ENCODE measurements around the gene ADA. TPM values are rescaled to one million over a fixed set of nuclear protein-coding genes. Genes with fewer than 3 reads are reported as not detected.

ADA gene
- total and polyA plus RNA-seq, 3 experiments from 2014 or later: 21.1 to 56.4 (median 21.3) TPM

- H3K4me3 Mint-ChIP-seq: no peak overlapping the region
- H3K4me3 ChIP-seq (ENCODE audit: low read length): no peak overlapping the region
Observed at GRCh38 chr20:44586289-44586911, 65.1 kb downstream of the ADA start.

GRCh38 chr20:44585057-44585963 is 66.2 kb downstream of the ADA start:
- ChIA-PET CTCF (no interaction called here), POLR2A (no interaction called here)
- no peaks in the 10 kb centered on the region for H3K4me1 ChIP-seq (ENCODE audit: insufficient read depth, low read length)
- no peaks in the 10 kb centered on the region for H3K9me3 Mint-ChIP-seq
- no peak overlapping the region for H3K27ac ChIP-seq (ENCODE audit: low read depth, low read length)
- no peaks in the 10 kb centered on the region for H3K36me3 Mint-ChIP-seq
- peaks cover 0 to 7% (median 0%) of the 10 kb centered on the region in 3 donors for H3K4me1 Mint-ChIP-seq
- H3K27me3 Mint-ChIP-seq: peaks cover 0 to 3% of the 10 kb centered on the region in 2 donors
- H3K4me3 Mint-ChIP-seq: no peak overlapping the region
- no peaks in the 10 kb centered on the region for H3K9me3 ChIP-seq (ENCODE audit: low read length)
- H3K4me3 ChIP-seq (ENCODE audit: low read length): no peak overlapping the region
- no peaks in the 10 kb centered on the region for H3K27me3 ChIP-seq (ENCODE audit: insufficient read depth, low read length, poor library complexity, severe bottlenecking)
- no peak for DNase-seq
- H3K27ac Mint-ChIP-seq: no peak overlapping the region
- H3K36me3 ChIP-seq (ENCODE audit: insufficient read depth, low read length): no peaks in the 10 kb centered on the region

More at GRCh38 chr20:44586289-44586911, 65.1 kb downstream of the ADA start:
- Histone ChIP-seq H3K27ac (ENCODE audit: low read depth, low read length) (no peak overlapping the region), H3K36me3 (ENCODE audit: insufficient read depth, low read length) (no peaks in the 10 kb centered on the region), H3K27me3 (ENCODE audit: insufficient read depth, low read length, poor library complexity, severe bottlenecking) (no peaks in the 10 kb centered on the region), H3K4me1 (ENCODE audit: insufficient read depth, low read length) (no peaks in the 10 kb centered on the region), H3K9me3 (ENCODE audit: low read length) (no peaks in the 10 kb centered on the region)
- no peaks in the 10 kb centered on the region for H3K9me3 Mint-ChIP-seq
- no peaks in the 10 kb centered on the region for H3K36me3 Mint-ChIP-seq
- ChIA-PET CTCF (no interaction called here), POLR2A (no interaction called here)
- H3K27me3 Mint-ChIP-seq: no peaks in the 10 kb centered on the region
- H3K27ac Mint-ChIP-seq: no peak overlapping the region
- no peaks in the 10 kb centered on the region for H3K4me1 Mint-ChIP-seq
- no peak for DNase-seq

- no peak overlapping the region for H3K27ac ChIP-seq (ENCODE audit: low read depth, low read length)
Observed at GRCh38 chr20:44584162-44584561, 67.3 kb downstream of the ADA start.

GRCh38 chr20:44583157-44583556 is 68.3 kb downstream of the ADA start:
- ChIA-PET POLR2A (no interaction called here), CTCF (interaction anchor here (0.6 kb wide), 1 partner anchor 71 kb away, joined by 3 read pairs; no protein-coding TSS in a partner anchor)
- Mint-ChIP-seq H3K36me3 (no peaks in the 10 kb centered on the region), H3K27ac (no peak overlapping the region), H3K4me1 (peaks cover 0 to 7% (median 0%) of the 10 kb centered on the region in 3 donors), H3K9me3 (no peaks in the 10 kb centered on the region), H3K27me3 (peaks cover 0 to 7% of the 10 kb centered on the region in 2 donors), H3K4me3 (no peak overlapping the region)
- Histone ChIP-seq H3K4me1 (ENCODE audit: insufficient read depth, low read length) (no peaks in the 10 kb centered on the region), H3K4me3 (ENCODE audit: low read length) (no peak overlapping the region), H3K36me3 (ENCODE audit: insufficient read depth, low read length) (no peaks in the 10 kb centered on the region), H3K27me3 (ENCODE audit: insufficient read depth, low read length, poor library complexity, severe bottlenecking) (no peaks in the 10 kb centered on the region), H3K9me3 (ENCODE audit: low read length) (no peaks in the 10 kb centered on the region), H3K27ac (ENCODE audit: low read depth, low read length) (no peak overlapping the region)
- DNase-seq: no peak

More at GRCh38 chr20:44584162-44584561, 67.3 kb downstream of the ADA start:
- Mint-ChIP-seq H3K4me1 (peaks cover 0 to 7% (median 0%) of the 10 kb centered on the region in 3 donors), H3K27me3 (peaks cover 0 to 3% of the 10 kb centered on the region in 2 donors), H3K9me3 (no peaks in the 10 kb centered on the region), H3K36me3 (no peaks in the 10 kb centered on the region), H3K27ac (no peak overlapping the region), H3K4me3 (no peak overlapping the region)
- DNase-seq: no peak
- POLR2A ChIA-PET: no interaction called here
- Histone ChIP-seq H3K27me3 (ENCODE audit: insufficient read depth, low read length, poor library complexity, severe bottlenecking) (no peaks in the 10 kb centered on the region), H3K9me3 (ENCODE audit: low read length) (no peaks in the 10 kb centered on the region), H3K36me3 (ENCODE audit: insufficient read depth, low read length) (no peaks in the 10 kb centered on the region), H3K4me1 (ENCODE audit: insufficient read depth, low read length) (no peaks in the 10 kb centered on the region), H3K4me3 (ENCODE audit: low read length) (no peak overlapping the region)
- CTCF ChIA-PET: no interaction called here

- no peaks in the 10 kb centered on the region for H3K9me3 Mint-ChIP-seq
- no peak within 1 kb of the TSS for H3K27ac ChIP-seq (ENCODE audit: low read depth, low read length)
- no peaks in the 10 kb centered on the region for H3K36me3 ChIP-seq (ENCODE audit: insufficient read depth, low read length)
- H3K36me3 Mint-ChIP-seq: no peaks in the 10 kb centered on the region
- H3K4me1 ChIP-seq (ENCODE audit: insufficient read depth, low read length): no peaks in the 10 kb centered on the region
- H3K4me3 ChIP-seq (ENCODE audit: low read length): no peak within 1 kb of the TSS
- H3K27ac Mint-ChIP-seq: peak within 1 kb of the TSS in 2 of 8 donors; percentile 48 to 83
- POLR2A ChIA-PET: no interaction called here
- CTCF ChIA-PET: interaction anchor here (0.6 kb wide), 1 partner anchor 71 kb away, joined by 3 read pairs; no protein-coding TSS in a partner anchor
- no peaks in the 10 kb centered on the region for H3K27me3 ChIP-seq (ENCODE audit: insufficient read depth, low read length, poor library complexity, severe bottlenecking)
- no peak for DNase-seq
- peaks cover 0 to 7% of the 10 kb centered on the region in 2 donors for H3K27me3 Mint-ChIP-seq
- no peaks in the 10 kb centered on the region for H3K9me3 ChIP-seq (ENCODE audit: low read length)
- H3K4me3 Mint-ChIP-seq: no peak within 1 kb of the TSS
- H3K4me1 Mint-ChIP-seq: peaks cover 0 to 7% (median under 1%) of the 10 kb centered on the region in 3 donors
Observed at GRCh38 chr20:44582311-44583025, 69.0 kb downstream of the ADA start, which contains the start of gene PKIG. Gene PKIG (plus strand): TSS chr20:44582579. CDS start chr20:44614557, 31,978 bp downstream.

- POLR2A ChIA-PET: no interaction called here
- no peak overlapping the region for H3K27ac Mint-ChIP-seq
- no peak overlapping the region for H3K4me3 ChIP-seq (ENCODE audit: low read length)
Observed at GRCh38 chr20:44581515-44581914, 70.0 kb downstream of the ADA start.

GRCh38 chr20:44580581-44581268 is 70.8 kb downstream of the ADA start:
- Histone ChIP-seq H3K27me3 (ENCODE audit: insufficient read depth, low read length, poor library complexity, severe bottlenecking) (no peaks in the 10 kb centered on the region), H3K4me1 (ENCODE audit: insufficient read depth, low read length) (no peaks in the 10 kb centered on the region), H3K36me3 (ENCODE audit: insufficient read depth, low read length) (no peaks in the 10 kb centered on the region), H3K27ac (ENCODE audit: low read depth, low read length) (no peak overlapping the region), H3K9me3 (ENCODE audit: low read length) (no peaks in the 10 kb centered on the region), H3K4me3 (ENCODE audit: low read length) (no peak overlapping the region)
- no peak for DNase-seq
- ChIA-PET CTCF (no interaction called here), POLR2A (no interaction called here)
- Mint-ChIP-seq H3K27me3 (peaks cover 0 to 7% of the 10 kb centered on the region in 2 donors), H3K4me3 (no peak overlapping the region), H3K9me3 (no peaks in the 10 kb centered on the region), H3K36me3 (no peaks in the 10 kb centered on the region), H3K27ac (peak overlapping the region in 1 of 8 donors; percentile 8), H3K4me1 (peaks cover 7 to 12% (median 11%) of the 10 kb centered on the region in 3 donors)

More at GRCh38 chr20:44581515-44581914, 70.0 kb downstream of the ADA start:
- Mint-ChIP-seq H3K27me3 (peaks cover 0 to 7% of the 10 kb centered on the region in 2 donors), H3K4me3 (no peak overlapping the region), H3K4me1 (peaks cover 3 to 7% (median 7%) of the 10 kb centered on the region in 3 donors), H3K36me3 (no peaks in the 10 kb centered on the region), H3K9me3 (no peaks in the 10 kb centered on the region)
- no peaks in the 10 kb centered on the region for H3K4me1 ChIP-seq (ENCODE audit: insufficient read depth, low read length)
- no peaks in the 10 kb centered on the region for H3K9me3 ChIP-seq (ENCODE audit: low read length)
- no peaks in the 10 kb centered on the region for H3K27me3 ChIP-seq (ENCODE audit: insufficient read depth, low read length, poor library complexity, severe bottlenecking)
- H3K36me3 ChIP-seq (ENCODE audit: insufficient read depth, low read length): no peaks in the 10 kb centered on the region
- DNase-seq: no peak
- CTCF ChIA-PET: no interaction called here
- H3K27ac ChIP-seq (ENCODE audit: low read depth, low read length): no peak overlapping the region
